AG09319 (cell line): Measurements from ENCODE around the gene ZDHHC5.
"Not testable (repeated sequence)": the region's sequence is repeated elsewhere in the genome, so short reads cannot be mapped to it uniquely, and the experiment has no call there.

Experiments used
- DNase-seq: peaks from one replicate; pipeline ENCODE4 v3.0.0-alpha.2; 2010; ENCODE audit warnings: low read depth; ENCODE audit errors: extremely low read depth
- CTCF ChIP-seq: IDR thresholded peaks from 2 replicates; pipeline ENCODE4 v1.5.1; 2011; ENCODE audit warnings: low read depth, mild to moderate bottlenecking, inconsistent platforms, low read length, moderate library complexity

ZDHHC5 gene

GRCh38 chr11:57668434-57668782, 494 bp downstream of the ZDHHC5 start:
- DNase-seq: no peak
- TF ChIP-seq CTCF: no peak

- no peak for DNase-seq
Measured at GRCh38 chr11:57674251-57674650, 6.3 kb downstream of the ZDHHC5 start.

GRCh38 chr11:57675176-57675941, 7.4 kb downstream of the ZDHHC5 start:
- no peak for TF ChIP-seq CTCF
- DNase-seq: no peak

More at GRCh38 chr11:57674251-57674650, 6.3 kb downstream of the ZDHHC5 start:
- TF ChIP-seq CTCF: no peak

- no peak for DNase-seq
- no peak for TF ChIP-seq CTCF
Measured at GRCh38 chr11:57679396-57679795, 11.5 kb downstream of the ZDHHC5 start.

GRCh38 chr11:57680552-57680874, 12.6 kb downstream of the ZDHHC5 start:
- no peak for TF ChIP-seq CTCF
- DNase-seq: no peak

- no peak for DNase-seq
- TF ChIP-seq CTCF: no peak
Measured at GRCh38 chr11:57681168-57681567, 13.3 kb downstream of the ZDHHC5 start.

GRCh38 chr11:57690474-57690873, 22.6 kb downstream of the ZDHHC5 start:
- DNase-seq: not testable (repeated sequence)

GRCh38 chr11:57698843-57699365, 31.0 kb downstream of the ZDHHC5 start:
- DNase-seq: no peak
- TF ChIP-seq CTCF: no peak
